Measurements from ENCODE around the gene GINS1.
"Not testable (repeated sequence)": the region's sequence is repeated elsewhere in the genome, so short reads cannot be mapped to it uniquely, and the experiment has no call there.

The GINS1 gene

GRCh38 chr20:25471020-25471419, 63.5 kb downstream of the GINS1 start:
- Histone ChIP-seq H3K4me1 (peaks cover 62% of the 10 kb centered on the region), H3K4me2 (peak overlapping the region; percentile 72), H3K4me3 (no peak overlapping the region), H3K9ac (no peak overlapping the region; the same call in 1 of the 2 replicates), H3K36me3 (peaks cover 58% of the 10 kb centered on the region), H3K9me3 (no peaks in the 10 kb centered on the region), H3K27me3 (no peaks in the 10 kb centered on the region), H4K20me1 (peaks cover 70% of the 10 kb centered on the region), H3K27ac (peak overlapping the region; percentile 58; the same call in 1 of the 2 replicates)
- no peak for TF ChIP-seq Cebpa-rat (IDR thresholded peaks at IDR 0.05)

DNA sequence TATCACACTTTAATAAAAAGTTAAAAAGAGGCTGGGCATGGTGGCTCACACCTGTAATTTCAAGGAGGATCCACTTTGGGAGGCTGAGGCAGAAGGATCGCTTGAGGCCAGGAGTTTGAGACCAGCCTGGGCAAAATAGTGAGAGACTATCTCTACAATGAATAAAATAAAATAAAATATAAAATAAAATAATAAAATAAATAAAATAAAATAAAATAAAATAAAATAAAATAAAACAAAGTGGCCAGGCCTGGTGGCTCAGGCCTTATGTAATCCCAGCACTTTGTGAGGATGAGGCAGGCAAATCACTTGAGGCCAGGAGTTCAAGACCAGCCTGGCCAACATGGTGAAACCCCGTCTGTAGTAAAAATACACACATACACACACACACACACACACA, 65.8 kb downstream of the GINS1 start:
- H4K20me1 ChIP-seq: peaks cover 48% of the 10 kb centered on the region
- peak overlapping the region; percentile 97 for H3K4me2 ChIP-seq
- peak overlapping the region; percentile 76 for H3K4me3 ChIP-seq
- peaks cover 35% of the 10 kb centered on the region for H3K36me3 ChIP-seq
- H3K9me3 ChIP-seq, H3K27me3 ChIP-seq, H3K27ac ChIP-seq: not testable (repeated sequence)
- H3K4me1 ChIP-seq: peaks cover 85% of the 10 kb centered on the region
- peak overlapping the region; percentile 92; the same call in 1 of the 2 replicates for H3K9ac ChIP-seq

- Histone ChIP-seq H3K9me3 (no peaks in the 10 kb centered on the region), H3K27me3 (no peaks in the 10 kb centered on the region), H3K4me1 (peaks cover 96% of the 10 kb centered on the region), H4K20me1 (peaks cover 20% of the 10 kb centered on the region), H3K4me3 (peak overlapping the region; percentile 76), H3K4me2 (peak overlapping the region; percentile 97), H3K27ac (peak overlapping the region; percentile 97), H3K9ac (peak overlapping the region; percentile 92), H3K36me3 (peaks cover 4% of the 10 kb centered on the region)
- TF ChIP-seq Cebpa-rat (IDR thresholded peaks at IDR 0.05): no peak
These were observed 68.9 kb downstream of the GINS1 start for GRCh38 chr20:25476106-25477013.

DNA sequence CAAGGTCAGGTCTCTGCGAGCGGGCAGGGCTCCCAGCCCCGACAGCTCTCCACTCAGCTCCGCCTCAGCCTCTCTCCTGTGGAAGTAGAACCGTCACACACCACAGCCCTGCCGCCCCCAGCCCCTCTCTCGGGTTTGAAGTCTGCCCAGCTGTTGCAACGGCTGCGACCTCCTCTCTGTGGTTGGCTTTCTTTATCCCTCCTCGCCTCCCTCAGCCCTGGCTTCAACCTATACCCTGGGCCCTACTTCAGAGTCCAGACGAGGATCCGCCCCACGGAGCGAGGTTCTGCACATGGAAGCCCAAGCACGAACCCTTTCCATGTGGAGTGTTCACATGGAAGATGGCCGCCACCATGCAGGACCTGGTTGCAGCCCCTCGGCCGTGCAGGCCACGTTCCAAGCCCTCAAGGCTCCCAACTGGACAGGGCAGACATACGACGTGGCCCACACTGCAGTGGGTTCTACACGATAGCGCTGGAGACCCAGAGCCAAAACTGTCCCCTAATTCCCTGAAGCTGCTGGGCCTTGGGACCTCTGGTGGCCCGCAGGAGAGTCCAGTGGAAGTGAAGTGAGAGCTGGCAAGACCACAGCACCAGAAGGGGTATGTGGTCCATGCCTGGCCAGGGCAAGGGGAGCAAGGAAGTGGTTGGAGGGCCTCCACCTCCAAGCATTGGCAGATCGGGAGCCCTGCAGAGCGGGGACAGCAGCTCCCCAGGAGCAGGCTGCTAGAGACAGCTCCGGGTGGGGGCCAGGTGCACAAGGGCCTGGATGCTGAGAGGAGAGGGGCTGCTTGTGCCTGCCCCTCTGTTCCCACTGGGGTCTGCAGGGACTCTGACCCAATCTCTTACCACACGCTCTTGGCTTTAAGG, 69.8 kb downstream of the GINS1 start:
- Histone ChIP-seq H3K27ac (peak overlapping the region; percentile 97), H4K20me1 (peaks cover 15% of the 10 kb centered on the region), H3K4me2 (peak overlapping the region; percentile 97), H3K27me3 (no peaks in the 10 kb centered on the region), H3K36me3 (no peaks in the 10 kb centered on the region), H3K4me1 (peaks cover 100% of the 10 kb centered on the region), H3K9ac (peak overlapping the region; percentile 92), H3K9me3 (no peaks in the 10 kb centered on the region), H3K4me3 (peak overlapping the region; percentile 76)
- no peak for TF ChIP-seq Cebpa-rat (IDR thresholded peaks at IDR 0.05)

DNA sequence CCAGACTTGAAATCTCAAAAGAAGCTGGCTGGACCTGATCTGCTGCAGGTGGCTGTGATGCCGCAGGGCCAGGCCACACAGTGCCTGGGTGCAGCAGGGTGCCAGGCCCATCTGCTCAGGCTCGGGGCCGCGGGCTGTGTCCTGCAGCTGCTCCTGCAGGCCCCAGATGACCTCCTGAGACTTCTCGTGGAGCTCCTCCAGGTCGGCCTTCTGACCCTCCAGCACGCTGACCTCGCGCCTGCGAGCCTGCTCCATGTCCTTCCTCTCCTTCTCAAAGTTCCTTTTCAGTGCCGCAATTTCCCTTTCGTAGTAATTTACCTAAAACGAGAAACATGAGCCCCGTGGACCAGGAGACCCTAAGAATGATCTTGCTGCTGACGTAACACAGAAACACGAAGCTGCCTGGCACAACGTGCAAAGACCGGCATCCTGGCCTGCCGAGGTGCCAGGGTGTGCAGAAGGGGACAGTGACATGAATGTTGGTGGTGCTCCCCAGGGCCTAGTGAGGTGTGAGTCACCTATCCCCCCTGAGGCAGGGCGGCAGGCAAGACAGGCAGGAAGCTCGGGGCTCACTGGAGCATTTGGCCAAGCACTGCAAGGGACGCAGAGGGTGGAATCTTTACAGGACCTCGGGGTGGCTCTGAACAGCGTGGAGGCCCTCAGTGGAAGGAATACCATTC, 71.6 kb downstream of the GINS1 start:
- H4K20me1 ChIP-seq: no peaks in the 10 kb centered on the region
- H3K27ac ChIP-seq: peak overlapping the region; percentile 97
- TF ChIP-seq Cebpa-rat (IDR thresholded peaks at IDR 0.05): no peak
- no peaks in the 10 kb centered on the region for H3K36me3 ChIP-seq
- peak overlapping the region; percentile 97 for H3K4me2 ChIP-seq
- no peaks in the 10 kb centered on the region for H3K27me3 ChIP-seq
- no peak overlapping the region for H3K4me3 ChIP-seq
- peaks cover 100% of the 10 kb centered on the region for H3K4me1 ChIP-seq
- H3K9ac ChIP-seq: no peak overlapping the region
- no peaks in the 10 kb centered on the region for H3K9me3 ChIP-seq

DNA sequence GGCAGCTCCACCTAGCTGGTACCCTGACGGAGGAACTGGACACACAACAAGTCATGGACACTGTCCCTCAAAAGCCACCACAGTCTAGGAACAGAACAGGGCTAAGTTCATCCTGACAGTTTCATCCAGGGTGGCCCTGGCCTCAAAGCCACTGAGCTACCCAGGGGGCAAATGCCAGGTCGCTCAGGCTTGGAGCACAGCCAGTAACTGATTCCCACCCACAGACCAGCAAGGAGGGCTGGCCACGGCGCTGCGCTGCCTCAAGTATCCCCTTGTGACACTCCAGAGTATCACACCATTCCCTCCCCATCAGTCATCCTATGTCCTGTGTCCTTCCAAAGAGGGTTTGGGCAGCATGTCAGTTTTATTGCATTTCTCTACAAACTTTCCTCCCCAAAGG, 72.2 kb downstream of the GINS1 start:
- no peak overlapping the region for H3K9ac ChIP-seq
- no peaks in the 10 kb centered on the region for H4K20me1 ChIP-seq
- peak overlapping the region; percentile 97 for H3K27ac ChIP-seq
- no peak overlapping the region for H3K4me3 ChIP-seq
- H3K9me3 ChIP-seq: no peaks in the 10 kb centered on the region
- no peaks in the 10 kb centered on the region for H3K36me3 ChIP-seq
- H3K27me3 ChIP-seq: no peaks in the 10 kb centered on the region
- peak overlapping the region; percentile 97 for H3K4me2 ChIP-seq
- TF ChIP-seq Cebpa-rat (IDR thresholded peaks at IDR 0.05): no peak
- peaks cover 100% of the 10 kb centered on the region for H3K4me1 ChIP-seq

DNA sequence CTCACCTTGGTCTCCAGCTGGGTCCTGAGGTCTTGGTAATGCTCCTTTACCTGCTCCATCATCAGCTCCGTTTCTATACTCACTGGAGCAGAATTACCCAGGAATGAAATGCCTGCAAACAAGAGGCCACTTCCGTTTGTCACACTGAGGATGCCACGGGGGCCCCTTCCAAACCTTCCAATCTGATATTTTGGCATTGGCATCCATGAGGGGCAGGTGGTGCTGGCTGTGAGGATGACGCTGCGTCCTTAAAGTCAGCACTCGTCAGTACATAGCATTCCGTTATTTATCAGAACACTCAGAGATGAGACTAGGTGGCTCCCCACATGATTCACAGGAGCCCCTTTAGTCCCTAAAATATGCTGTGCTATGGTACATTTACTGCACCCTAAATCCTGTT, 72.7 kb downstream of the GINS1 start:
- Histone ChIP-seq H3K4me3 (no peak overlapping the region), H3K4me1 (peaks cover 100% of the 10 kb centered on the region), H4K20me1 (no peaks in the 10 kb centered on the region), H3K27ac (0 out of 2 replicates have a peak overlapping the region, but pooled peaks have one; percentile 97), H3K4me2 (peak overlapping the region; percentile 97), H3K36me3 (no peaks in the 10 kb centered on the region), H3K9ac (no peak overlapping the region), H3K27me3 (no peaks in the 10 kb centered on the region), H3K9me3 (no peaks in the 10 kb centered on the region)
- no peak for TF ChIP-seq Cebpa-rat (IDR thresholded peaks at IDR 0.05)

DNA sequence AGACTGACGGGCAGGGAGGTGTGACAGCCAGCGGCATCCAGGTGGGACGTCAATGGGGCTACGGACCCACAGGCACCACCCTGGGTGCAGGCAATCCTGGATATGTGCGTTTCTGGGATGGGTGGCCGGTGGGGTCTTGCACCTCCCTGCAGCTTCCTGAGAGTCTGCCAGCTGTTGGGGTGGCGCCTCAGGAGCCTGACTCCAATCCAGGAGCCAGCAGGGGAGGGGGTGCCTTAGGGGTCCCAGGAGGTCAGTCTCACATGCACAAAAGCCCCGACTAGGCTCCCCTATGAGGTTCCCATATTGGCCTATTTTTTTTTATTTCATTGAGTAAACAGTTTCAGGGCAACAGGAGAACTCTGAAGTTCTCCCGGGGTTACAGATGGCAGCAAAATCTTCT, 73.3 kb downstream of the GINS1 start:
- H3K27ac ChIP-seq: peak overlapping the region; percentile 31
- H3K36me3 ChIP-seq: no peaks in the 10 kb centered on the region
- H3K4me2 ChIP-seq: peak overlapping the region; percentile 97
- H3K4me3 ChIP-seq: no peak overlapping the region
- no peaks in the 10 kb centered on the region for H3K9me3 ChIP-seq
- peaks cover 100% of the 10 kb centered on the region for H3K4me1 ChIP-seq
- H4K20me1 ChIP-seq: no peaks in the 10 kb centered on the region
- H3K9ac ChIP-seq: no peak overlapping the region
- H3K27me3 ChIP-seq: no peaks in the 10 kb centered on the region
- no peak for TF ChIP-seq Cebpa-rat (IDR thresholded peaks at IDR 0.05)

DNA sequence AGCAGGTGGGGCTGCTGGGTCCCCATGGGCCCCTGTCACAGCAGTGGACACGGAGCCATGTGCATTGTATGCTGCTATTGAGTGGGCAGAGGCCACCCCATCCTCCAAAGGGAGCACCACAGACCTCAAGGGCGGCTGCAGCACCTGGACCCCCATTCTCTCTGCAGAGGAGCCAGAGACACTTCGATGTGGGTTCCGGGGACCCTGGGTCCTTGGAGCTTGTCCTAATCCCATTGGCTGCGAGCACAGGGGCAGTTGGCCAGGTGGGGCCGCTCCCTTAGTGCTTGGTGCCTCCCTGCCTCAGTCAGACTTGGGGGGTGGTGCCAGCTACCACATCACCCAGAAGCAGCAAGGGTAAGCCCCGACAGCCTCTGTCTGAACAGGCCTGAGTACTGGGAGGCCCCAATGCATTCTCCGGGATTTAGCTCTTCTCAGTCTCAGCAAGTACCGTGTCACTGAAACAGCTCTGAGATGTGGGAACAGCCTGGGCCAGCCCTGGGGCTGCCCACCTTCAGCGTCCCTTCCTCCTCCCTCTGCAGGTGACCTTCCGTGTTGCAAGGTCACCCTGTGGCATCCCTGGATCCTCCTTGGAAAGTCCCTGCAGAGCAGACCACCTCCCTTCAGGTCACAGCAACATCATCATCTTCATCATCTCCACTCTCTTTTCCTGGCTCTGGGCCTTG, 73.9 kb downstream of the GINS1 start:
- Histone ChIP-seq H3K36me3 (no peaks in the 10 kb centered on the region), H3K27ac (peak overlapping the region; percentile 31)
- TF ChIP-seq Cebpa-rat (IDR thresholded peaks at IDR 0.05): no peak

More for the DNA sequence above, 73.9 kb downstream of the GINS1 start:
- H3K4me2 ChIP-seq: peak overlapping the region; percentile 97
- peaks cover 100% of the 10 kb centered on the region for H3K4me1 ChIP-seq
- H3K9ac ChIP-seq: no peak overlapping the region
- H3K9me3 ChIP-seq: no peaks in the 10 kb centered on the region
- no peaks in the 10 kb centered on the region for H4K20me1 ChIP-seq
- no peaks in the 10 kb centered on the region for H3K27me3 ChIP-seq
- H3K4me3 ChIP-seq: no peak overlapping the region

All from BLaER1 (cell line).